Lower leg skin (tissue), 3 donors: Measurements from ENCODE around the gene MYO3B.
"Not testable (repeated sequence)": the region's sequence is repeated elsewhere in the genome, so short reads cannot be mapped to it uniquely, and the experiment has no call there.

Experiments used
- POLR2A ChIP-seq, 2 donors: fragments of 450-650 bp; IDR thresholded peaks; one replicate each; pipeline ENCODE4 v1.6.1; 2016 to 2017; ENCODE audit warnings: antibody characterized with exemption in 2 of 2, mild to moderate bottlenecking in 1 of 2, moderate library complexity in 1 of 2
- TF ChIP-seq, protein P1 (sequence below), 3 donors: fragments of 450-650 bp; IDR thresholded peaks; one replicate each; pipeline ENCODE4 v1.5.1; 2016; ENCODE audit warnings: antibody characterized with exemption in 3 of 3, mild to moderate bottlenecking in 3 of 3, moderate library complexity in 2 of 3

DNA sequence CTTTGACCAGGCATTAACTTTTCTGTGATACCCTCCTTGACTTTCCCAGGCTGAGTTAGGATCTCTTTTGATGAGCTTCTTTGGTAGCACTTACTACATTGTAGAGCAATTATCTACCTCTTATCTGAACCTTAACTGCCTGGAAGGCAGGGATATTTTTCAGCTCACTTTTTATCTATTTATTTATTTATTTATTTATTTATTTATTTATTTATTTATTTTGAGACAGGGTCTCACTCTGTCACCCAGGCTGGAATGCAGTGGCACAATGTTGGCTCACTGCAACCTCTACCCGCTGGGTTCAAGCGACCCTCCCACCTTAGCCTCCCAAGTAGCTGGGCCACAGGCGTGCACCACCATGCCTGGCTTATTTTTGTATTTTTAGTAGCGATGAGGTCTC, 294.6 kb downstream of the MYO3B start:
- TF ChIP-seq, protein P1, sequence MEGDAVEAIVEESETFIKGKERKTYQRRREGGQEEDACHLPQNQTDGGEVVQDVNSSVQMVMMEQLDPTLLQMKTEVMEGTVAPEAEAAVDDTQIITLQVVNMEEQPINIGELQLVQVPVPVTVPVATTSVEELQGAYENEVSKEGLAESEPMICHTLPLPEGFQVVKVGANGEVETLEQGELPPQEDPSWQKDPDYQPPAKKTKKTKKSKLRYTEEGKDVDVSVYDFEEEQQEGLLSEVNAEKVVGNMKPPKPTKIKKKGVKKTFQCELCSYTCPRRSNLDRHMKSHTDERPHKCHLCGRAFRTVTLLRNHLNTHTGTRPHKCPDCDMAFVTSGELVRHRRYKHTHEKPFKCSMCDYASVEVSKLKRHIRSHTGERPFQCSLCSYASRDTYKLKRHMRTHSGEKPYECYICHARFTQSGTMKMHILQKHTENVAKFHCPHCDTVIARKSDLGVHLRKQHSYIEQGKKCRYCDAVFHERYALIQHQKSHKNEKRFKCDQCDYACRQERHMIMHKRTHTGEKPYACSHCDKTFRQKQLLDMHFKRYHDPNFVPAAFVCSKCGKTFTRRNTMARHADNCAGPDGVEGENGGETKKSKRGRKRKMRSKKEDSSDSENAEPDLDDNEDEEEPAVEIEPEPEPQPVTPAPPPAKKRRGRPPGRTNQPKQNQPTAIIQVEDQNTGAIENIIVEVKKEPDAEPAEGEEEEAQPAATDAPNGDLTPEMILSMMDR (IDR thresholded peaks at IDR 0.05) = not testable (repeated sequence)
- TF ChIP-seq POLR2A (IDR thresholded peaks at IDR 0.05) = not testable (repeated sequence)
